K562 (cell line): ENCODE data around the gene GFOD1.

Source experiments
- ARNT ChIP-seq, 2 experiments: fragments of 450-650 bp; IDR thresholded peaks; 2 replicates each; pipeline ENCODE4 v1.6.1; 2016; ENCODE audit warnings: mild to moderate bottlenecking in 1 of 2
- CTCF ChIP-seq, 3 experiments: IDR thresholded peaks in 2 of 3; conservative IDR thresholded peaks in 1 of 3; 2 replicates each; pipeline ENCODE4 v1.5.1; 2011 to 2012; ENCODE audit warnings: low read length in 3 of 3, mild to moderate bottlenecking in 3 of 3, control low read depth in 2 of 3, improper control_type of control experiment in 1 of 3, inconsistent platforms in 1 of 3, low read depth in 1 of 3, mixed read lengths in 1 of 3, moderate library complexity in 1 of 3; ENCODE audit not compliant: insufficient read depth in 2 of 3
- FUS ChIP-seq: fragments of 200-400 bp; formaldehyde crosslinking; optimal IDR thresholded peaks from 2 replicates; pipeline ENCODE3; 2017; ENCODE audit warnings: low read depth, low read length
- GABPA ChIP-seq: fragments of 200-800 bp; sonication (Bioruptor generic); conservative IDR thresholded peaks from 2 replicates; pipeline ENCODE4 v1.6.1; 2016; ENCODE audit warnings: low read depth, missing genetic modification characterization, missing compliant biosample characterization
- TFE3 ChIP-seq: fragments of 450-650 bp; formaldehyde crosslinking; IDR thresholded peaks from 2 replicates; pipeline ENCODE4 v1.4.0; 2020; ENCODE audit warnings: mild to moderate bottlenecking, mixed read lengths
- ZNF584 ChIP-seq: fragments of 200-800 bp; sonication (Bioruptor generic); IDR thresholded peaks from 2 replicates; pipeline ENCODE4 v1.6.1; 2016; ENCODE audit warnings: low read depth, mild to moderate bottlenecking, missing genetic modification characterization, missing compliant biosample characterization
- TF ChIP-seq, protein P1 (sequence below): sonication (generic); formaldehyde crosslinking; IDR thresholded peaks from 2 replicates; pipeline ENCODE4 v1.8.1; 2022; ENCODE audit warnings: missing genetic modification reagents

GRCh38 chr6:13492357-13492756 lies 5.0 kb upstream of the GFOD1 start:
- TF ChIP-seq TFE3 (CRISPR knock-in tag) (no peak), FUS (no peak), ARNT (IDR thresholded peaks at IDR 0.05) (no peak), GABPA (tag) (no peak), CTCF (IDR thresholded peaks at IDR 0.05 in 2 of 3, conservative IDR thresholded peaks at IDR 0.05 in 1 of 3; ENCODE audit: insufficient read depth in 2 of 3, low read depth in 1 of 3, low read length in 3 of 3) (no peak), ZNF584 (no peak)
- TF ChIP-seq, protein P1, sequence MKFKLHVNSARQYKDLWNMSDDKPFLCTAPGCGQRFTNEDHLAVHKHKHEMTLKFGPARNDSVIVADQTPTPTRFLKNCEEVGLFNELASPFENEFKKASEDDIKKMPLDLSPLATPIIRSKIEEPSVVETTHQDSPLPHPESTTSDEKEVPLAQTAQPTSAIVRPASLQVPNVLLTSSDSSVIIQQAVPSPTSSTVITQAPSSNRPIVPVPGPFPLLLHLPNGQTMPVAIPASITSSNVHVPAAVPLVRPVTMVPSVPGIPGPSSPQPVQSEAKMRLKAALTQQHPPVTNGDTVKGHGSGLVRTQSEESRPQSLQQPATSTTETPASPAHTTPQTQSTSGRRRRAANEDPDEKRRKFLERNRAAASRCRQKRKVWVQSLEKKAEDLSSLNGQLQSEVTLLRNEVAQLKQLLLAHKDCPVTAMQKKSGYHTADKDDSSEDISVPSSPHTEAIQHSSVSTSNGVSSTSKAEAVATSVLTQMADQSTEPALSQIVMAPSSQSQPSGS (CRISPR knock-in tag) = no peak
